Cerebellar cortex (tissue), 1 donor: ENCODE results near the gene COL6A3.
"Not testable (repeated sequence)": the region's sequence is repeated elsewhere in the genome, so short reads cannot be mapped to it uniquely, and the experiment has no call there.

Experiments
- DNase-seq: peaks from one replicate; pipeline ENCODE4 v3.0.0-alpha.2; 2015; ENCODE audit warnings: low spot score

Gene COL6A3

GRCh38 chr2:237418300-237418699, 4.3 kb upstream of the COL6A3 start:
- DNase-seq: no peak

DNA sequence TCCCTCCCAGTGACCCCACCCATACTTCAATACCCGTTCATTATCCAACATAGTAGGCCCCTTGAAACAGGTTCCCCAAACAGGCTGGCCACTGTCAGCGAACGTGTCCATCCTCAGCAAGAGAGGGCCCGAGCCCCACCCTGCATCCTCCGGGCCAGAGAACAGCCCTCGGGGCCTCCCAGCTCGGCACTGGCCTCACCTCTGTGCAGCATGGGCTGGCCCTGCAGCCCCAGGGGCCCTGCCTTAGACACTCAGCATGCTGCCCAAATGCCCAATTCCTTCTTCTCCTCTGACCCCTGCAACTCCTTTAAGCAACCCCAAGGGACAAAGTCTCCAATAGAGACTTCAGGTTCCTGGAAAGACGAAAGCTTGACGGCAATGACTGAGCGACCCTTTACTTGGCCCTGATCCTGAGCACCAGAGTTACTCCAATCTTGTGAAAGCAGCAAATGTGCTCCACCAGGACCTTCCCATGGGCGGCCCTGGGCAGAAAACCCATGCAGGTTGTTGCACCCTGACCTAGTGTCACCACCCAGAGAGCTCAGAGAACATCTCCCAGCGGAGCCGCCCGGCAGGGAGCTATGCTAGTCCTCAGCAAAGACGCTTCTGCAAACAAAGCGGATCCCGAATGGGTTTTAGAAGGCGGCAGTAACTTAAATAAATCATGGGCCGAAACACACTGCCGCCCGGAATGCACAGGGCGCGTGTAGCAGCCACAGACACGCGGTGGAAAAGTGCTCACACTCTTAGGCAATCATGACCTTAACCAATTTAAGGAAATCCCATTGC, 782 bp downstream of the COL6A3 start:
- DNase-seq: no peak

- DNase-seq: no peak
Observed at GRCh38 chr2:237412646-237412987, 1.3 kb downstream of the COL6A3 start.

GRCh38 chr2:237411683-237412423, 2.1 kb downstream of the COL6A3 start:
- no peak for DNase-seq

DNA sequence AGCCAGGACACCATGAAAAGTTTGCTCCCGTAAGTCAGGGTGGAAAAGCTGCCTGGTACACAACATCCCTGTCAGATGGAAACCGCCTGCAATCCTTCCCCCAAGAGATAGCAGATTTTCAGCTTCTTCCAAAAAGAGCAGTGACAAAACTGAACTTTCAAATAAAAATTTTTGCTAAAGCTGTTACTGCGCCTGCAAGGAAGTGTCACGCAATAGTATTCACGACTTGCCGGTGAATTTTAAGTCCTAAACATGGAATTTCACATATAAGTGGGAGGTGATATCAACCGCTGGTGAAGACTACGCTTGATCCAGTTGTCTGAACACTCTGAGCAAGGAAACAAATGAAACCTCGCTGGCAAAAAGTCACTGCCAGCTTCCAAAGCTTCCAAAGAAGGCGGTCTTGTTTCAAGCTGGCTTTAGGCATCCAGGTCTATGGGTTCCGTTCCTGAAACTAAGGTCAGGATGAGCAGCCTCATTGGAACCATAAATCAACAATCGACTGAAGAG, 2.8 kb downstream of the COL6A3 start:
- no peak for DNase-seq

- DNase-seq: not testable (repeated sequence)
Observed at GRCh38 chr2:237409263-237409662, 4.7 kb downstream of the COL6A3 start.

DNA sequence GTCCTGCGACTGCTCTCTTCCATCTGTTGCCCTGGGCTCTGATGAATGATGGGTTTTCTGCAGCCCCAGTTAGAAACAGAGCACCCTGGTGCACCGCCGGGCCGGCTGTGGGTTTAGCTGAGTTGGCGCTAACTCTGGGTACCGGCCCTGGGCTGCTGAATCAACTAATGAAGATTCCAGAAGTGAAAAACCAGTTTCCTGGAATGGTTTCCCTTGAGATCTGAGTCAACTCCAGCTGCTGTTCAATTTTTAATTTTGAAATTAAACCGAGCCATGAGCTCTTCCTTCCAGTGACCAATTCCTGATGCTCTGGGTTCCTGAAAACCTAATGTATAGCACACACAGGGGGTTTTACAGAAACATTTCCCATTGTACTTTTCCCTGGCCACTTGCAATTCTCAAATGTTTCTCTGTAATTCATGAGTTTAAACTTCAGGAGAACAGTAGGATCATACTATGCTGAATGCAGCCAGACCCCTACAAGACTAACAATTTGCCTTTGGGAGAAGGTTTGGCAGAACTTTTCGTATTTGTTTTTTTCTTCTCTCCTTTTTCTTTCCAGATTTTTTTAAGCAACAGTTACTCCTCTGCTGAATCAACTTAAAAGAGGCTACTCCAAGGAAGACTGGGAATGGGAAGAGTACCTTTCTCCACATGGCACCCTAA, 5.5 kb downstream of the COL6A3 start:
- no peak for DNase-seq

DNA sequence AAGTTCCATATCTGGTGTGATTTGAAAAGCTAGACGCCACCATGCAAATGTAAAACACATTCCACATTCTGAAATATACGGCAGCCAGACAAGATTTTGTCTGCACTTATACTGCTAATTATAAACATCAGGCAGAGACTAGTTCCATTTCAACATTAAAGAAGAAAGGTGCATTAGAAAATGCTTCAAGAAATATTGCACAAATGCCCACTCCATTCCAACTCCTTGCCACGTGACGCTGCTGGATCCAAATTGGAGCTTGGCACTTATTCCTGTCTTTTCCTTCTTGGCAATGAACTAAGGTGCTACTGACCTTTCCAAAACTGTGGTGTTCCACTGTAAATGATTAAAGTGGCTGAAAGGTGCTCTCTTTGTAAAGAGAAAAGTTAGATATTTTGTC, 6.3 kb downstream of the COL6A3 start:
- DNase-seq: no peak

DNA sequence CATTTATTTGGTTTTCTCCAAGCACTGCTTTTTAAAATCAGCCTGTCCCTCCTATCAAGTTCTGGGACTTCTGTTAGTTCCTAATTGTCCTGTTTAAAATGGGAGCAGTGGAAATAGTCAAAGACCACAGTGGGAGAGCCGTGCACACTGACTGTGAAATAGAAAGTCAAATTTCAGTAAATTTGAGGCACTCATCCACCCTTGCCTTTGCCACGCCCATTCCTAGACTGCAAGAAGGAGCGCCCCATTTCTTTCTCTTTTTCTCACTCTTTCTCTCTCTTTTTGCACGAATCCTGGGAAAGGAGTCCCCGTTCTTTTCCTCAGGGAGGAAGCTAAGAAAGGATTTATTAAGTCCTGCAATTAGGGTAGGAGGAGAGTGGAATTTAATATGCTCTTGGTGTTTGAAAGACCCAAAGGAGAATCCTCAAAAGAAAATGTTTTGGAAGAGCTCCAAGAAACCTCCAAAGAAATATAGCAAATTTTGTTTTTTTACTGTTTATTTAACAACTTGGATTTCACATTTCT, 7.5 kb downstream of the COL6A3 start:
- DNase-seq: no peak

DNA sequence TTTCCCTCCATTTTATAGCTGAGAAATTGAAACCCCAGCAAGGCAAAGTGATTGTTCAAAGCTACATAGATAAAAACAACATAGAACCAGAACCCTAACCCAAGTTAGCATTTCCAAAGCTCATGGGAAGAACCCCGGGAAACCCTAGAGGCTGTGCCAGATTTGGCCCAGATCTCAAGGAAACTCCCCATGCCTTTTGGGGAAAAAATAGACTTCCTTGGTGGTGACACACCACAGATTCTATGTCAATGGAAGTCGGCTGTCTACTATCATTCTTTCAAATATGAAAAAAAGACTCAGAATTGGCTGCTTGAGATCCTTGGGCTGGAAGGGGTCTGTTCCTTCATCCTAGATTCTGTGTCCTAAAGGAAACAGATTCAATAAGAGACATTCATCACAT, 8.4 kb downstream of the COL6A3 start:
- DNase-seq: no peak

GRCh38 chr2:237405006-237405559, 8.9 kb downstream of the COL6A3 start:
- DNase-seq: no peak

DNA sequence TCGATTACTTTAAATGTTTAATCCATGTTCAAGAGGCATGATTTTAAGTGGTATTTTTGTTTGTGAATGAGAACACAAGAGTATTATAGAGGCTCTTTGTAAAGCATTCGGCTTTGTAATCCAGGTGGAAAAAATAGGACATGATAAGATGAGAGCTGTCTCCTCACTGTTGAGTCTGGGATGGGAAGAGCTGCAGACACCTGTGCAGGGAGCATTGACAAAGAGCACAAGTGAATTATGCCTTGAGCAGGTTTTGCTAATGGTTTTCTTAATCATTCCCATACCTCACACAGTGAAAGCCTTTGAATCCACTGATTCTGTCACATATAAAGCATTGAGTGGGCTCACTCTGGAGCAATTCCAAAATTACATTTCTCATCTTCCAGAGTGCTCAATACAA, 9.6 kb downstream of the COL6A3 start:
- no peak for DNase-seq

DNA sequence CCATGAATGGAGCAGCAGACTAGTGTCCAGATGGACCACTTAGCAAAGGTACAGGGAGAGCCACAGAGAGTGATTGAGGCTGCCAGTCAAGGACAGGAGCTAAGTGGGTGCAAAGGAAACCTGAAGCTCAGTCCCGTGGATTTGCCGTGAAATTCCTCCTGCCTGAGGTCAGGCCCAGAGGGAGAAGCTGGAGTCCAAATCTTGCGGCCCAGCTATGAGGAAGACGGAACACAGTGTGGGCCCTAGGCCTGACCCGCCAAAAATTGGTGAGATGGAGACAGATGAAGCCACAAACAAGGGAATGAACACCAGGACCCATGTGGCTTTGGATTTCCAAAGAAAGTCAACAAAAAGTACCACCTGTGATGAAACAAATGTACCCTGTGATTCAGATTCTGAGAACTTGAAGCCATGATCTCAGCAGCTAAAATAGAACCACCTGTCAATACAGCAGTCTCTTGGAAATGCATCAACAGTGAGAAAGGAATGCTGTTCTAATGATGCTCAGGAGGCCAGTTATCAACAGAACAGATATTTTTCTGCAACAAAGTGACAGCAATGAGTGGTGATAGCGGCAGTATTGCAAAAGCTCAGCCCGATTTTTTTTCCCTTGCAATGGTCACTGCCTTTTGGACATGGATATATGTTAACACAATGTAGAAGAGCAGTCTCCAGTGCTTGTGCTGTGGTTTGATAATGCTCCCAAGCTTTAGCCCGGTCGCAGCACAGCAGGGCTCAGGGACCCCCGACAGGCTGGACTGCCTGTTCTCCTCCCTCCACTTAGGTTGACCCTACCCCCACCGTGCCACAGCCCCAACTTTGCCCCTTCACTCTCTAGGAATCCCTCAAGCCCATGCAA, 10.7 kb downstream of the COL6A3 start:
- peak; percentile 6 for DNase-seq

- no peak for DNase-seq
Observed at GRCh38 chr2:237400199-237400598, 13.8 kb downstream of the COL6A3 start.

- no peak for DNase-seq
Observed at GRCh38 chr2:237397072-237397471, 16.9 kb downstream of the COL6A3 start.

- no peak for DNase-seq
Observed at GRCh38 chr2:237393523-237393922, 20.4 kb downstream of the COL6A3 start.

GRCh38 chr2:237392186-237392585, 21.8 kb downstream of the COL6A3 start:
- DNase-seq: no peak

GRCh38 chr2:237391140-237391539, 22.8 kb downstream of the COL6A3 start:
- no peak for DNase-seq

DNA sequence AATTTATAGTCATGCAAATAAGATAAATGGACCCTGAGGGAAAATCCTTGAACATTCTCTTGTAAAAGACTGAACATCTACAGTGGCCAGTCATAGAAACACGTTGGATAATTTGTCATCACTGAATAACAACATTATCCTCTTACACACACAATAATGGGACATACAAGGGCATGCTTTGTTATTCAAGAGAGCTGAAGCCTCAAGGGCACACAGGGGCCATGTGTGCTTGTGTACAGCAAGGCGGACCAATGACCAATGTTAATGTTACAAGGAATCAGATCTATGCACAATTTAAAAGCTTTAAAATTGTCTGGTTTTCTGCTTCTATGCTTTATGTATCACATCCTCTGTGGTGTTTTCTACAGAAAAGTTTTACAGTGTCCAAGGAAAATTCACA, 23.7 kb downstream of the COL6A3 start:
- DNase-seq: no peak

DNA sequence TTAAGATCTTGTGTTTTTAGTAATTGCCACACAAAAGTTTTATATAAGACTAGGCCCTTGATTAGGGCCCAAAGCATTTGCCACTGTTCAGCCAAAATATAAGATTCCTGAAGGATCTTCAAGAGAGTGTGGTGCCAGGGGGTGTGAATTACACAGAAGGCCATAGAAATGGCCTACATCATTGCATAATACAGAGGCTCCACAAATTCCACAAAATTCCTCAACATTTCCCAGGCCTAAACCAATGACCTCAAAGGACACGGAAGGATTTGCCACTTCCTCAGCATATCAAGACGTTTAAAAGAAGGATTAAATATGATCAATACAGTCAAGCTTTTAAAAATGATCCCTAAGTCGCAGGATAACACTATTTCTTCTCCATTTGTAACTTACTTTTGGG, 24.1 kb downstream of the COL6A3 start:
- no peak for DNase-seq

DNA sequence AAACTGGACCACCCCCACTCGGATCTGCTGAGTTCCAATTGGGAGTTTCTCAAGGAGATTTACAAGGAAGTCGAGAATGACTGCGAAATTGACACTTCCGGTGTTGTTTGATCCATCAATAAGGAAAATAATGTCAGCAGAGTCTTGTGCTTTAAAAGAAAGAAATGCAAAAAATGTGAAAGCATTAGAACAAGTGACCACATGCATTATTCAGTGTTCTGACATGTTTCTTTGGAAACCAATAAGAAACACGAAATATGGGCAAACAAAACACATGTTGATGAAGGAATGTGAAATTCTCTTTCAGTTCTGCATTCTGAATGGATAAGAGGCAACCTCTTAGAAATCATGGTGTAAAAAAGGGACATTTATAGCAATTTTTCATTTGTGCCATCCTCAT, 25.9 kb downstream of the COL6A3 start:
- DNase-seq: no peak

GRCh38 chr2:237384672-237385020, 29.3 kb downstream of the COL6A3 start:
- DNase-seq: no peak
